ENCODE results near the gene KIF6.

The KIF6 gene

GRCh38 chr6:39353698-39354315 is 371.4 kb downstream of the KIF6 start:
- Histone ChIP-seq H3K27ac (ENCODE audit: extremely low read depth, low read depth, low read length) (no peak overlapping the region), H3K4me1 (ENCODE audit: control insufficient read depth, insufficient read depth, low read length) (no peaks in the 10 kb centered on the region), H3K4me3 (ENCODE audit: low read depth, low read length) (no peak overlapping the region), H3K36me3 (ENCODE audit: control insufficient read depth in 2 of 2, insufficient read depth in 1 of 2, low read length in 2 of 2) (no peaks in the 10 kb centered on the region), H3K9me3 (ENCODE audit: control insufficient read depth, insufficient read depth, low read depth, low read length) (no peaks in the 10 kb centered on the region)
- CTCF ChIA-PET: interaction anchor here (0.7 to 2.6 kb wide), 2 partner anchors 8 to 1477 kb away, joined by 3 to 24 read pairs; no protein-coding TSS in a partner anchor
- TF ChIP-seq ZNF518A (tag by site-specific recombination; conservative IDR thresholded peaks at IDR 0.05; ENCODE audit: low read depth): no peak
- TF ChIP-seq ZNF366 (tag by site-specific recombination; conservative IDR thresholded peaks at IDR 0.05): no peak
- no peak for TF ChIP-seq ZNF48 (tag by site-specific recombination; IDR thresholded peaks at IDR 0.05)
- no peak for TF ChIP-seq HIC1 (tag by site-specific recombination; IDR thresholded peaks at IDR 0.05)
- TF ChIP-seq SALL2 (tag by site-specific recombination; IDR thresholded peaks at IDR 0.05; ENCODE audit: borderline replicate concordance): no peak
- POLR2A ChIA-PET: no interaction called here

- H3K9me3 ChIP-seq (ENCODE audit: control insufficient read depth, insufficient read depth, low read depth, low read length): no peaks in the 10 kb centered on the region
- ChIA-PET POLR2A (no interaction called here), CTCF (interaction anchor here (0.7 to 3.0 kb wide), 8 partner anchors 11 to 1820 kb away, joined by 3 to 24 read pairs (median 4); no protein-coding TSS in a partner anchor)
- no peaks in the 10 kb centered on the region for H3K36me3 ChIP-seq (ENCODE audit: control insufficient read depth in 2 of 2, insufficient read depth in 1 of 2, low read length in 2 of 2)
- no peak overlapping the region for H3K27ac ChIP-seq (ENCODE audit: extremely low read depth, low read depth, low read length)
- H3K4me3 ChIP-seq (ENCODE audit: low read depth, low read length): no peak overlapping the region
- no peaks in the 10 kb centered on the region for H3K4me1 ChIP-seq (ENCODE audit: control insufficient read depth, insufficient read depth, low read length)
- no peak for TF ChIP-seq ZNF555 (tag by site-specific recombination; conservative IDR thresholded peaks at IDR 0.05)
- no peak for TF ChIP-seq ZNF16 (tag by site-specific recombination; IDR thresholded peaks at IDR 0.05; ENCODE audit: low read depth)
- TF ChIP-seq ZNF561 (tag by site-specific recombination; IDR thresholded peaks at IDR 0.05; ENCODE audit: borderline replicate concordance): no peak
- no peak for TF ChIP-seq SP7 (tag by site-specific recombination; IDR thresholded peaks at IDR 0.05)
- TF ChIP-seq KLF16 (tag by site-specific recombination; IDR thresholded peaks at IDR 0.05): no peak
- no peak for TF ChIP-seq ZSCAN30 (tag by site-specific recombination; IDR thresholded peaks at IDR 0.05)
- TF ChIP-seq MYNN (tag by site-specific recombination; IDR thresholded peaks at IDR 0.05; ENCODE audit: borderline replicate concordance): no peak
- TF ChIP-seq ZNF610 (tag by site-specific recombination; IDR thresholded peaks at IDR 0.05; ENCODE audit: borderline replicate concordance): no peak
- TF ChIP-seq SALL2 (tag by site-specific recombination; IDR thresholded peaks at IDR 0.05; ENCODE audit: borderline replicate concordance): no peak
- no peak for TF ChIP-seq ZSCAN16 (tag by site-specific recombination; IDR thresholded peaks at IDR 0.05)
- TF ChIP-seq IKZF3 (tag by site-specific recombination; IDR thresholded peaks at IDR 0.05): no peak
- TF ChIP-seq INSM2 (tag by site-specific recombination; IDR thresholded peaks at IDR 0.05): no peak
- TF ChIP-seq PRDM2 (tag by site-specific recombination; IDR thresholded peaks at IDR 0.05; ENCODE audit: borderline replicate concordance): no peak
Observed at GRCh38 chr6:39350723-39351505, 374.3 kb downstream of the KIF6 start.
